ENCODE data around the gene SORCS2.

DNA sequence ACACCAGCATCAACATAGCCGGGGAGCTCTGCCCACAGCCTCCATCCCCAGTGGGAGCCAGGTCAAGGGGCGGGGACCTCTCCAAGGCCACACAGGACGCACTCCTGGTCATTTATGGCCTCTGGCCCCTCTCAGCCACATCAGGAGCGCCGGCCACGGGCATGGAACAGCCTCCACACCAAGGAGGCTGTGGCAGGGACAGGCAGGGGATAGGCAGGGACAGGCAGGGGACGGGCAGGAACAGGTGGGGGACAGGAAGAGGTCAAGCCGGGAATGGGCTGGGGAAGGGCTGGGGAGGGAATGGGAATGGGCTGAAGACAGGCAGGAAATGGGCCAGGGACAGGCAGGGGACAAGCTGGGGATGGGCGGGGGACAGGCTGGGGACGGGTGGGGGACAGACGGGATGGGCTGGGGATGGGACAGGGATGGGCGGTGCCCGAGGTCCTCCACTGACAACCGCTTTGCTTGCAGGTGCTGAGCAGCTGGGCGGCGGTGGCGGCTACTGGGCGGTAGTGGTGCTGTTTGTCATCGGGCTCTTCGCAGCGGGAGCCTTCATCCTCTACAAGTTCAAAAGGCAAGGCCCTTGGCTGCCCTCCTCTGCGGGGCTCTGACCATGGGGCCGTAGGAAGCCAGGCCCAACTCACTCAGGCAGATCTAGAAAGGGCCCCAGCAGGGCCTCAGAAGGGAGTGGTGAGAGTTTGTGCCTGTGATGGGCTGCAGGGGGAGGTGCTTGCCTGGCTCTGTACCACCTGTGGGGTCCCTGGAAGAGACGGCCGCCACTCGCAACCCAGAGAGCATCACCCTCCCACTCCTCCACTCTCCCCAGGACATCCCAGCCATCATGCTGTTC lies 541.7 kb downstream of the SORCS2 start:
- TF ChIP-seq EZH2 (IDR thresholded peaks at IDR 0.05; ENCODE audit: insufficient read depth, poor library complexity, severe bottlenecking): no peak
- no peak for TF ChIP-seq EZH2phosphoT487 (IDR thresholded peaks at IDR 0.05; ENCODE audit: insufficient read depth, low read depth)

Measured in GM23248 (cell line).